Measurements from ENCODE around the gene PACS2.
"Not testable (repeated sequence)": the region's sequence is repeated elsewhere in the genome, so short reads cannot be mapped to it uniquely, and the experiment has no call there.

The PACS2 gene

DNA sequence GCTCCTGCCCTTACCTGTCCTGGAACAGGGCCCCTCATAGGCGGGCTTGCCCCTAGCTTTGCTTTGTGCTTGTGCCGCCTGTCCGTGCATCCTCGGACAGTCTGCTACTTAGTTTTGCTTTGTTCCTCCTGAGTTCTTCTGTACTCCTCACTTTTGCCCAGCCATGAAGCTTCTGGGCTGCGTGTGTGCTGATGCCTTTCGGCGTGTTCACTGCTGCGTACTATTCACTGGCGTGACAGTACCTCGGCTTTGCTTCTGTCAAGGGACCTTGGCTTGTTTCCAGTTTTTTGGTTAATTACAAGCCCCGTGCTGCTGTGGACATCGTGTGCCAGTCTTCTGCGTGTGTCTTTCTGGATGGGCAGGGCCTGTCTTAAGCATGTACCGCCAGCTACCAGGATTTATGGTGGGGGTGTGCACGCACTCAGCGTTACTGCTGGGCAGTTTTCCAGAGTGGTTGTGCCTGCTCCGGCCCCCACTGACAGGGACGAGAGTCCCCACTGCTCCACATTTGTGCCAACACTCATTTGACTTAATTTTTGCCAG lies 2.5 kb downstream of the PACS2 start:
- DNase-seq: no peak

DNA sequence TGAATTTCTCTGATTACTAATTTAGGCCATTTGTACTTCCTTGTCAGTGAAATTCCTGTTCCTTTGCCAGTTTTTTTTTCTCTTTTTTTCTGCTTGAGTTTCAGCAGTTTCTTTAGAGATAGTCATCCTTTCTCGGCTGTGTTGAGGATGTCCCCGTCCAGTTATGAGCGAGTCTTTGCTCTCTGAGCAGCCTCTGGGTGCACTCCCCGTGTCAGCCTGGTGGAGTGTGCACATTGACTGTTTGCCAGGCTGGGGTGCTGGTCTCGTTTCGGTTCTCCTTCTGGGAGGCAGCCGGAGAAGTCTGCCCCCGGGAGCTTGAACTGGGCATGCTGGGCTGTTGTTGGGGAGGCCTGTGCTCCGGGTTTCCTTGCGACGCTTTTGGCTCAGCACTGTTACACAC lies 3.0 kb downstream of the PACS2 start:
- DNase-seq: no peak

DNA sequence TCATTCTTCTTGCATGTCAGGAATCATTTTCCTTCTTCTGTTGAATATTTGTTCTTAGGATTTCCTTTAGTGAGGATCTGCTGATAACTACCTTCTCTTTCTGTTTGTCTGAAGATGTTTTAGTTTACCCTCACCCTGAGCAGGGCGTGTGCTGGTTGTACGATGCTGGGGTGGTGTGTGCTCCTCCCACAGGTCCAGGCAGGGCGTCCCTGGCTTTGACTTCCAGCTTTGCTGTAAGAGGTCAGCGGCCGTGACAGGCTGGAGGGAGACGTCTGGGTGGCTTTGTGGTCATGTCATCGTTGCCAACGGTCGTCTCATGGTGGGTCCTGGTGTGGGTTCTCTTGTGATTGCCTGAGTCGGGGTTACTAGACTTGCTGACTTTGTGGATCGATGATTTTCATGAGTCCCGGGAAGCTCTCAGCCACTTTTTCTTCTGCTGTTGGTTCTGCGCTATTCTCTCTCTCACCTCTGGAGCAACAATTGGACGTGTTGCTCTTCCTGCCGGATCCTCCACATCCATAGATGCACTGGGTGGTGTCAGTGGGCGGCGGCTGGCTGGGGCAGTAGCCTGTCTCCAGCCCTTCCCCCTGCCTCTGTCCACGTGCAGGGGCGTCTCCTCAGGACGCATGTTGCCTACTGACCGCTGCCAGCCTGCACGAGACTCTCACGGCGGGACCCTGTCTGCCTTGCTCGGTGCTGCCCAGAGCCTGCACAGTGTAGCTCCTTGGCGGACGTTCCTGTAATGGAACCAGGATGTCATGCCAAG lies 8.4 kb downstream of the PACS2 start:
- DNase-seq: no peak

DNA sequence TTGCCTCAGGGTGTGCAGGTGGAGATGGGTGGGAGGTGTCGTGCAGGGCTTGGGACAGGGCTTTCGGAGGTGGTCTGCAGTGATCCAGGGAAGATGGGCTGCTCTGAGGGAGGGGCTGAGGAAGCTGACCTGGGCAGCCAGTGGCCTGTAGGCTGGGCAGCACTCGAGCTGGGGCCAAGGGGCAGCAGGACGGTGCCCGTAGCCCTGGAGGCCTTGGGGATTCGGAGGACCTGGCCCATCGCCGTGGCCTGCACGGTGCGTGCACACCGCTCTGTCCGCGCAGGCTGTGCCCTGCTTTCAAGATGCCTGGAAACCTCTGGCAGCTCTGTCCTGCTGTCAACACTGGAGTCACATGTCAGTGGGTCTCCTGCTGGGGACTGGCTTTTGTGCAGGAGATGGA lies 9.1 kb downstream of the PACS2 start:
- DNase-seq: no peak

DNA sequence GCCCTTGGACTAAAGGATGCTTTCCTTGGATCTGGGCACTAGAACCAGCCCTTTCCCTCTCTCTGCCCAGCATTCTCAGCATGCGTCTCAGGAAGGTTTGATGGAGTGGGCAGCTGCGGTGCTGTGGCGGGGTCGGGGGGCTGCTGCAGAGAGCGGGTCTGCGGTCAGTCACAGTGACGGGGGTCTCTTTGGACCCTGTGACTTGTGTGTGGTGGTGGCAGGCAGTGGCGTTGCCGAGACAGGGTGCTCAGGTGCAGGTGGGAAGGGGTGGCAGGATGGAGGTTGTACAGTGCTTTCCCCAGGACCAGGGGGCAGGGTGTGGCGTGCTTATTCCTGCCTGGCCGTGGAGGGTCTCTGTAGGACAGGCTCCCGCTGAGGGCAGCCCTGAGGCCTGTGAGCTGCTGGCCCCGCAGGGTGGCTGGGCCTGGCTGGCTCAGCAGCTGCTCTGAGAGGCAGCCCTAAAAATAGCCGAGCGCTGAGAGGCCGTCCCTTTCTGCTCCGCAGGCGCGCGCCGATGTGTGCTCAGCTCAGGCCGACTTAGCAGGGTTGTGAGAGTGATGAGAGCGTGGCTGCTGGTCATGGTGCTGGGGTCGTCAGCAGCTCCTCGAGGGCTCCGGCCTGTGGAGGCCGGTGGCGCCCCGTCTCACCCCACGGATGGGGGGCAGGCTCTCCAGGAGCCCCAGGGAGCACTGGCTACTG lies 9.7 kb downstream of the PACS2 start:
- DNase-seq: no peak

DNA sequence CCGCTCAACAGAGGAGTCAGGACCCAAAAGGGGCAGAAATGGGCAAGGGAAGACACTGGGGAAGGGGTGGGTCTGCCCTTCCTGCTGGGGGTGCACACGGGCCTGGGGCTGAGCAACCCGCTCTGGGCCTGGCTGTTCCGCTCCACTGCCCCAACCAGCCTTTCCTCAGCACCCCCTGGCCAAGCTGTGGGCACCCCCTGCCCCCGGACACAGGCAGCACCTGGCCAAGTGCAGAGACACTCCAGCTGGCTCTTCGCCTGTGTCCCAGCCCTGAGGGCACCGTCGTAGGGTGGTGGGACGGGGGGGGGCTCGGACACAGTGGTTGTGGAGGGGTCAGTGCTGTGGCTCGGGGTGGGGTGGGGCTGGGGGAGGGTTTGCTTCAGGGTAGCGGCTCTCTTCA lies 10.3 kb downstream of the PACS2 start:
- DNase-seq: no peak

DNA sequence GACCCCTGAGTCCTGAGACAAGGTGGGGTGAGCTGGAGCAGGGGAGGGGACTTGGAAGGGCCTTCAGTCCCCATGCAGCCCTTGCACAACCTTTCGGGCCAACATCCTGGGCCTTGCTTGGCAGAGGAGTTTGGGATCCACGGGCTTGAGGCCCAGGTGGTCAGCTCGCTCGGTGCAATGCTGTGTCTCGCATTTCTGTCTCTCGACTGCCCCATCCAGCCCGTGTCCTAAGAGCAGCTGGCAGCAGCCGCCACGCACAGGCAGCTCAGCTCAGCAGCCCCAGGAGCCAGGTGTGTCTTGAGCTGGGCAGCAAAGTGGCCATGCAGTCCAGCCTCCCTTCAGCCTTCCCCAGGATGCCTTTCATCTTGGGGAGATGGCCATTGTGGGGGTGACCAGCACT lies 10.8 kb downstream of the PACS2 start:
- DNase-seq: no peak

DNA sequence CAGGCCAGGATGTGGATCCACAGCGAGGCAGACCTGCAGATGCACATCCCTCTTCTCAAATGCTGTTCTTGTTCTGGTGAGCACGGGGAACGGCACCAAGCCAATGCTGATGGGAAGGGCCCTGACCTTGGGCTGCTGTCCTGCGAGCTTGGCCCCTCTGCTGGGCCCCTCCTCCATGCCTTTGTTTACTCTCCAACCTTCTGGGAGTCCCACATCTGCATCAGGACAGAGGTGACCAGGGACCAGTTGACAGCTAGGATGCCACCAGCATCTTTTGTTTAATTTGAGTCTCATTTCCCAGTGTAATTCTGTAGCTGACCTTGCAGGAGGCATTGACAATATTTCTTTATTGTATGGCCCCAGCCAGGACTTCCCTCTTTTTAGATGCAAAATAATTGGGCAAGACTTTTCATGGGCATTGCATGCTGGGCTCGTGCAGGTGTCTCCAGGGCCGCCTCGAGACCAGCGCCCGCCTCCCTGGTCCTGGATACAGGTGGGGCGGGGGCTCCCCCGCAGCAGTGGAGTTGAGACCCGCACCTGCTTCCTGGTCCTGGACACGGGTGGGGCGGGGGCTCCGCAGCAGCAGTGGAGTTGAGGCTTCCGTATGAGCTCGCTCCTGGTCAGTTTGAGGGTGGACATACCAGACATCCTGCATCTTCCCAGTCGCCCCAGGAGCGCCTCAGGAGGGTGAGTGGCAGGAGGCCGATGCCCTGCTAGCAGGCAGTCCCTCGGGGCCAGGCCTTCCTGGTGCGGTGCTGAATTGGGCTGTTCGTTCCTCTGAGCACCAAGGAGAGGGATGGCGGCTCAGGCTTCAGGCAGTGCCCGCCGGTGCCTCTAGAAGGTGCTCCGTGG lies 11.4 kb downstream of the PACS2 start:
- DNase-seq: no peak

DNA sequence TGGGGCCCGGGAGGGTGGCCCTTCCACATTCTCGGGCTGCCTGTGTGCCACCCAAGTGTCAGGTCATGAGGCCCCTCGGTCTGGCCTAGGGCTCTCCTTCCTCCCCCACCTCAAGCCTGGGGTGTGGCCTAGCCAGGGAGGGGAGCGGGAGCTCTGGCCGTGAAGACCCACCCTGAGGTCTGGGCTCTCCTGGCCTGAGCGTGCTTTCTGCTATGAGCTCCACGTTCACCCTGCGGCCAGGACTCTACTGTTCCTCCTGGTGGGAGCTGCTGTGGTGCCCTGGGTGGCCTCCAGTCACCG lies 12.0 kb downstream of the PACS2 start:
- DNase-seq: no peak

DNA sequence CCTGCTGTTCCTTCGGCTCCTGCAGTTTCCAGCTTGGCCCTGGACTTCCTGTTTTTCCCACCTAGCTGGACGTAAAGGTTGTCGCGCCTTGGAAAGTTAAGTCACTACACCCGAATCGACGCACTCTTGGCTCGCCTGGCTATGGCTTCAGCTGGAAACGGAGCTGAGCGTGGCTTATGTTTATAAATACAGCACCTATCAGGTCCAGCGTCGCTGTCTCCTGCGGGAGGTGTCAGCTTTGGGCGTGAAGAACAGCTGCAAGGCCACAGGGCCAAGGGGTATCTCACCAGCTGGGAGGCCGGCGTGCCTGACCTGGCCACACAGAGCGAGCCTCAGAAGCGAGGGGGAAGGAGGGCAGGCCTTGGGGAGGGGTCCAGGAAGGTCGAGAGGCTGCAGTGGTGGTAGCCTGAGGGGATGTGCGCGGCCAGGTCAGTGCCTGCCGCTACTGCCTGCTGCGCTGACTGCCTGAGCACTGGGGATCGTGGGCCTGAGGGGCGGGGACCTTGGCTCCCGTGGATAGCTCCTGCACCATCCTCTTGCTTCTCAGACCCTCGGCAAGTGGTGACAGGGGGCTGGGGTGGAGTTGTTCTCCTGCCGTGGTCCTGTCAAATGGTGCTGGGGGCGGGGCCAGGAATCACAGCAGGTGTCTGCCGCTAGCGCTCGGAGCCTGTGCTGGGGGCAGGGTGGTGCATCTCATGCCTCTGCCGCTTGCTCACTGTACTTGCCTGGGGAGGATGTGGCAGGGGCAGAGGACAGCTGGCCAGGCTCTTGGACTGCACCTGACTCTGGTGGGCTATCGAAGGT lies 12.5 kb downstream of the PACS2 start:
- no peak for DNase-seq

DNA sequence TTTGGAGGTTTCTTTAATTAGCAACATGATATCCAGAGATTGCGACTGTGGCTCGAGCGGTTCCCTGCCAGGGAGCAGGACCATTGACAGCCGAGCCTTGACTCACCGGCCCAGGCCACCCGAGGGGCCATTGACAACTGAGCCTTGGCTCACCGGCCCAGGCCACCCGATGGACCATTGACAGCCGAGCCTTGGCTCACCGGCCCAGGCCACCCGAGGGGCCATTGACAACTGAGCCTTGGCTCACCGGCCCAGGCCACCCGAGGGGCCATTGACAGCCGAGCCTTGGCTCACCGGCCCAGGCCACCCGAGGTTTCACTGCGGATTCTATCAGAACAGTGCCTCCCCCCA lies 13.1 kb downstream of the PACS2 start:
- not testable (repeated sequence) for DNase-seq

DNA sequence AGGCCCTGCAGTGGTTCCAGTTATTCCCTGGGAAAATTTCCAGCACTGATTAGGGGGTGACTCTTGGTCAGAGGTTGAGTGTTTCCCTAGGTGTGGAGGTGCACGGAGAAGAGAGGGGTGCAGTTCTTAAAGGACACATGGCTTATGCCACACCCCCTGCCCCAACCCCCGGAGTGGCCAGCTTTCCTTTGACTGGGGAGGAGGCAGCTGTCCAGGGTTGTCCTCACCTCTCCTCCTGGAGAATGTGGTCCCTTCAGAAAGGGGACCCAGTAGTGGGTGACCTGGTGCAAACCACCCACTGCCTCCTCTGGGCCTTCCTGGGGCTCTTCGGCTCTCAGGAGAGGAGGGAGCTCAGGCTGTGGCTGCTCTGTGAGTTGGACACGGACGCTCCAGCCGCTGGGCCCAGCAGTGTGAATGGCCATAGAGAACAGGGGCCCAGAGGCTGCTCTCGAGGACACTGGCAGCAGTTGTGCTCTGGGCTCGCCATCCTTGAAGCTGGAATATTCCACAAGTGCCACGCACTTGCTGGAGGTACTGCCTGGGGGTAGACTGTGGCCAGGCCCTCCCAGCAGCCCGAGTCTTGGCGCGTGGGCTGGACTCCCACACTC lies 13.6 kb downstream of the PACS2 start:
- DNase-seq: no peak

DNA sequence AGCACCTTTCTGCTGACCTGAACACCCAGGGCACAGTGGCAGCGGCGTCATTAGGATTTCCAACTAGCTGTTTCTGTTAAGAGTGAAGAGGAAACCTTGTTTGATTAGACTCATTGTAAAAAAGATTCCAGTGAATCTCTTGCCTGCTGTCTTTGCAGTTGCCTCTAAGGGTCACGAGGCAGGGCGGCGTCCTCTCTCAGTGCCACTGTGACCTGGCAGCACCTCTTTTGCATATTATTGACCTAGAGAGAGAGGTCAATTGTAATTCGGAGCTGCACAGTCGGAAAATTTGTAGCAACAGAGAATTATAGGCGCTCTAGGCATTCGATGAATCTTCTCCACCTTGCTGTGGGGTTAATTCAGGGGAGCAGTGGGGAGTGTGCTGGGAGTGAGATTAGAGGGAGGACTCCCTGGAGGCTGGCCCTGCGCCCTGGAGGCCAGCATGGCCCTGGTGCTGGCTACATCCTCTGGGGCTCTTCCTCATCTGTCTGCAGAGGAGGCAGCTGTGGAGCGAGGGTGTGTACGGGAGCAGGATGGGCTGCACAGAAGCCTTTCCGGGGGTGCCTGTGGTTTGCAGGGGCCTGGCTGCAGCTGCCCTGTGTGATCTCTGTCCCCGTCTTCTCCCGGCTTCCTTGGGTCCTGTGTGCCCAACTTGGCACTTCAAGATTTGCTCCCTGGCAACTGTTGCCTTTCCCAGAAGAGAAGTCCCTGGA lies 14.3 kb downstream of the PACS2 start:
- DNase-seq: no peak

DNA sequence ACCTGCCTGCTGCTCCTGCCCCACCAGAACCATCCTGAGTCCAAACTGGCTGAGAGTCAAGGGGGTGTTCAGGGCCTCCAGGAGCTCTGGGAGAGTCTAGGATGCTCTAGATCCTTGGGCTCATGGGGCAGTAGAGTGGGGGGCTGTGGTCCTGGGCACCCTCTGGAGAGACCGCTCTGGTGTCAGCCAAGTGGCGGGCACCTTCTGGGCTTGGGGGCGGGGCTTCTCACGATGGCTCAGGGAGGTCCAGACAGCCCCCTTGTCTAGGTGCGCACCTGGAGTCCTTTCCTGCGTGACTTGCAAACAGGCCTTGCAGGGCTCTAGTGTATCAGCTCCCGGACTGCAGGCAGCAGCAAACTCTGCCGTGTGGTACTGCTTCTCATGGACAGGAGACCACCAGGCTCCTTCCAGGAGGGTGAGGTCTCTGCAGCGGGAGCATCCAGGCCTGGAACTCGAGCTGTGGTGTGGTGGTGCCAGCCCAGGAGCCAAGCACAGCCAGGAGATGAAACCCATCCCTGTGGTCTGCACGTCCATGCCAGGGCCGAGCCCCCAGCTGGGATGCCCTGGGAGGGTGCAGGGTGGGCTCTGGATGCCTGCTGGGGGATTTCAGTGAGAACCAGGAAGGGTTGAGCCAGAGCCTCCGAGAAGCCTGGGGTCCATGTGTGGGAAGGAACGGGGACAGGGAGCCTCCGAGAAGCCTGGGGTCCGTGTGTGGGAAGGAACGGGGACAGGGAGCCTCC lies 15.0 kb downstream of the PACS2 start:
- DNase-seq: no peak

DNA sequence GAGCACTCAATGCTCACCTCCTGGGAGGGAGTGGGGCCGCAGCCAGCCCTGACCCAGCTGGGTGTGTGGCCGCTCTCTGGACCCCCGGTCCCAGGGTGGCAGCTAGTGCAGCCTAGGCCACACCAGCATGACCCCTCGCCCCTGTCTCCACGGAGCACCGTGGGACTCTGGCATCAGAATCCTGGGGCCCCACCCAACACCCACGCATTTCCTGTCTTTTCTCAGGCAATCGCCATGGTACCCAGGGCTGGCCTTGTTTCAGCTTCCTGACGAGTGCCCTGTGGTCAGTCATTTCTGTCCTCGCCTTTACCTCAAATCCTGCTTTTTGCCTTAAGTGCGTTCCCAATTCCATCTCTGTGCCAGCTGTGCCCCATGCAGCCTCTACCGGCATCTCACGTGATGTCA lies 15.9 kb downstream of the PACS2 start:
- DNase-seq: no peak

DNA sequence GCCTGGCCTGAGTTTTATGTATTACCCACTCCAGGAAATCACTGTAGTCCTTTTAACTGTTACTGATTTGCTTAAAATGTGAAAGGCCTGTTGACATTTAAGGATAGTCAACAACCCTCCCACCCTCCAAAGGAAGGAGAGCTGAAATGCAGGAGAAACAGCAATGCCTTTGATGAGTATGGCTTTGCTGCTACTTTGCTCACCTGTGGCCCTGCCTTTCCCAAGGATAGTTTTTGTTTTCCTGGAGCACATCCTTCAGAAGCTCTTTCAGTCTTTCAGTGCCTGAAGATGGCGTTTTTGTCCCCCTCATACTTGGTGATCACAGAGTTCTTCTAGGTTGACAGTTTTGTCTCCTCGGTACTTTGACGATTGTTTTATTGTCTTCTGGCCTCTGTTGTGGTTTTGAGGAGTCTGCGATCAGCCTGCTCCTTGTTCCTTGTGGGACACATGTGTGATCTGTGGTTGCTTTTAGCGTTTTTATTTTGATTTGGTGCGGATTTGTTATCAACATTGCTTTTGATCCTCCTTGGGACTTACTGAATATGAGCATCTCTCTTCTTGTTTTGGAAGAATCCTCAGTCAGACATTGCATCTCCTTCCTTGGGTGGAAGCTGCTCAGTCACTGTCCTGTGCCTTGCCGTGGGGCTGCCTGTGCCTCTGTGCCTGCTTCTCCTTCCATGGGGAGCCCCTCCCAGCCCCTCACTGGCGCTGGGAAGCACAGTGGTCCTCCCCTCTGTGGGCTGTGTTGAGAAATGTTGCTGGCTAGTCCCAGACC lies 17.2 kb downstream of the PACS2 start:
- DNase-seq: no peak

DNA sequence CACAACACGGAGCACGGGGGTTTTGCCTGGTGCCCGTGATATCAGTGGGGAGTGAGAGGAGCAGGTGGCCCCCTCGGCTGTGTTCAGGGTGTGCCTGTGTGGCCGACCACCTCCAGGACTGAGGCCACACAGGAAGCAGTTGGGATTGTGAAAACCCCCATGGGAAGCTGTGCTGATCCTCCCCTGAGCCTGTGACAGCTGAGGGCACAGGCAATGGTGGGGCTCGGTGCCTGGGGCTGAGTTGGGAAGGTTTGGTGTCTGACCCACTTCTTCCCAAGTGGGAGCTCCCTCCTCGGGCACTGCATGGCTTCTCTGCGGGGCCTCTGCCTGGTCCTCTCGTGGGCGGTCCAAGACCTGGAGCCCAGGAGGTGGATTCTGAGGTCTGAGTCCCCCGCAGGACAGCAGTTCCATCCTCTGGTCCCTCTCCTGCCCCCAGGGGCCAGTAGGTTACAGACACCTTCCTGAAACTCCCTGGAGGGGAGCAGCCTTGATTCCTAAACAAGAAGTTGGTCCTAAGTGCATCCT lies 17.9 kb downstream of the PACS2 start:
- DNase-seq: no peak

DNA sequence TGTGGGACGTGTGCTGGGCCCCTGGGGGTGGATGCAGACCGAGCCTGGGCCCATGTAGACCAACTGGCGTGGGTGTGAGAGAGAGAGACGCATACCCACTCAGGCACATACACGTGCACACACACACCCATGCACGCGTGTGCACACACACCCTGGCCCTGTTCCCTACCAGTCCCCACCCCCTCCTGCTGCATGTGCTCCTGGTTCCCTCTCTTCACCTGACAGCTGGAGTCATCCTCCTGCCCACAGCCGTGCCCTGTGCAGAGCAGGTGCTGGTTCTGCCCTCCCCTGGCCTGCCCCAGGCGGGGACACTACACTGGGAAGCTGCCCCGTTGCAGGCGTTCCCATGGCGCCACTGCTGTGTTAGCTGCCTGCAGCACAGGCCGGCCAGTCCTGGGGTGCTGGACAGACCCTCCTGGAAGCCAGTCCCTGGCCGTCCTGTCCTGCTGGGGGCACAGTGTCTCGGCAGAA lies 18.5 kb downstream of the PACS2 start:
- DNase-seq: no peak

DNA sequence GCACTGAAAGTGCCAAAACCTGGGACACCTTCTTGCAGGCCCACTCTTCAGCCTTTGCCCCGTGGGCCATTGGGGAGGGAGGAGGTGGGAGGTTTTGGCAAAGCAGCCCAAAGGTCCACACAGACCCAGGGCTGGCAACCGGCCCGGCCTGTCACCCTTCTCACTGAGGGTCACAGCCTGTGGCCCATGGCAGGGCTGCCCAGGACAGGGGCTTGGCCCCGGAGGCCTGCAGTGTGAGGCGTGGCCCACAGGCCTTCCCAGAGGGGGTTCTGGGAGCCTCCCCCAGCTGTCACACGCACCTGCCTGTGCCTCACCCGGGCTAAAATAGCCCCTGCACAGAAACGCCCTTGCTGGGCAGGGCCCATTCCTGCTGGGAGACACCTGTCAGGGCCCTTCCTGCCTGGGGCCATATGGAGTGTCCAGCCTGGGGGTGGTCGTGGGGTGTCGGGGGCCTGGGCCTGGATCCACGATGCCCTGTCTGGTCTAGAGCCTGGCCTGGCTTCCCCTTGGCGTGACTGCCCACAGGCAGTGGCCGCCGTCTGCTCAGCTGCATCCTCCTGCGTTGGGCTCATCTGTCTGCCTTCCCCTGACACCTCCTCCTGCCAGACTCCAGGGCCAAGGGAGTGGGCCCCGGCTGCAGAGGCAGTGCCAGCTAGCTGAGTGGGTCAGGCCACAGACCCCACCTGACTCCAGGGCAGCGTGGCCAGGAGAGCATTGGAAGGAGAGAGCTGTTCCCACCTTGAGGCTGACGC lies 19.2 kb downstream of the PACS2 start:
- no peak for DNase-seq
